Karpas-422 (cell line): ENCODE results near the gene RBBP5. TPM values are rescaled to one million over a fixed set of nuclear protein-coding genes. Genes with fewer than 3 reads are reported as not detected.

ENCODE experiments used
- DNase-seq: peaks from one replicate; pipeline ENCODE4 v3.0.0-alpha.2; 2015
- H2AFZ ChIP-seq: fragments of 200-600 bp; sonication (generic); 2 replicates; pipeline ENCODE4 v1.6.1; 2014; ENCODE audit warnings: antibody characterized with exemption, low read length, mixed read lengths
- H3K27ac ChIP-seq: fragments of 200-600 bp; sonication (generic); 2 replicates; pipeline ENCODE4 v1.5.1; 2014; ENCODE audit warnings: mild to moderate bottlenecking, low read length, moderate library complexity
- H3K27me3 ChIP-seq: fragments of 200-600 bp; sonication (generic); 2 replicates; pipeline ENCODE4 v1.6.1; 2014; ENCODE audit warnings: low read length, mixed read lengths
- H3K36me3 ChIP-seq: fragments of 200-600 bp; sonication (generic); 2 replicates; pipeline ENCODE4 v1.6.1; 2014; ENCODE audit warnings: low read length, mixed read lengths; ENCODE audit not compliant: insufficient read depth
- H3K4me1 ChIP-seq: fragments of 200-600 bp; sonication (generic); 2 replicates; pipeline ENCODE4 v1.6.1; 2014; ENCODE audit warnings: mild to moderate bottlenecking, low read length, mixed read lengths
- H3K4me2 ChIP-seq: fragments of 200-600 bp; sonication (generic); 2 replicates; pipeline ENCODE4 v1.6.1; 2014; ENCODE audit warnings: low read length, low read depth, mild to moderate bottlenecking; ENCODE audit not compliant: poor library complexity, severe bottlenecking
- H3K4me3 ChIP-seq: fragments of 200-600 bp; sonication (generic); 2 replicates; pipeline ENCODE4 v1.5.1; 2014; ENCODE audit warnings: mild to moderate bottlenecking, antibody characterized with exemption, low read length, mixed read lengths
- H3K79me2 ChIP-seq: fragments of 200-600 bp; sonication (generic); 2 replicates; pipeline ENCODE4 v1.6.1; 2014; ENCODE audit warnings: mild to moderate bottlenecking, low read length, mixed read lengths
- H3K9ac ChIP-seq: fragments of 200-600 bp; sonication (generic); 2 replicates; pipeline ENCODE4 v1.6.0; 2014; ENCODE audit warnings: low read length
- H3K9me2 ChIP-seq: fragments of 200-600 bp; sonication (generic), shearing (Covaris generic); replicated peaks from 2 replicates; pipeline ENCODE4 v1.6.0; 2014; ENCODE audit warnings: mild to moderate bottlenecking, low read length, moderate library complexity; ENCODE audit not compliant: insufficient read depth
- H3K9me3 ChIP-seq: fragments of 300-700, 200-600 bp; sonication (generic); 2 replicates; pipeline ENCODE4 v1.6.1; 2014; ENCODE audit warnings: low read length, mixed read lengths
- H4K20me1 ChIP-seq: fragments of 200-600 bp; sonication (generic); 2 replicates; pipeline ENCODE4 v1.6.1; 2014; ENCODE audit warnings: mild to moderate bottlenecking, antibody characterized with exemption, low read length, low read depth; ENCODE audit not compliant: insufficient read depth
- total RNA-seq: library from RNA; depleted of rRNA; stranded (reverse); fragments of >200 nt; shearing (Covaris generic); gene quantifications from 2 replicates; pipeline ENCODE4 v1.2.3, GENCODE V29; 2014; ENCODE audit warnings: low replicate concordance

The RBBP5 gene
- total RNA-seq, 1 experiment from 2014 or later = 15.8 TPM

DNA sequence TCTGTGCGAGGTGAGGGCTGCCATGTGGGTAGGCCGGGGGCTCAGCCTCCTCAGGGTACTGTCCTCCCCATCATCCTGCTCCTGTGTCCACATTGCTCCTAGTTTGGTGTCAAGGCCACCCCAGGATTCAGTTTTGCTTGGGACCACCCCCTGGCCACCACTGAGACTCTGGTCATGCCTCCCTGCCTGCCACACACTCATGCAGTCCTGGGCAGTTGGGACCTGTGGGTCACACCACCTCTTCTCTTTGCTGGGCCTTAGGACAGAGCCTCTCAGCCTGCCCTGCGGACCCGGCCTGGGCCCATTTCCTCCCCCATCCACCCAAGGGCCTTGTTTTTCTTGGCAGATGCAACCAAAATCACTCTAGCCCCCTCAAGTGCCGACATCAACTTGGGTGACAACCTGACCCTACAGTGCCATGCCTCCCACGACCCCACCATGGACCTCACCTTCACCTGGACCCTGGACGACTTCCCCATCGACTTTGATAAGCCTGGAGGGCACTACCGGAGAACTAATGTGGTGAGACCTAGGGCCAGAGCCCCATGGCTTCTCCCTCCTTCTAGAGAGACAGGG is 56.9 kb downstream of the RBBP5 start:
- no peaks in the 10 kb centered on the region for H3K27me3 ChIP-seq
- H3K9me2 ChIP-seq = no peaks in the 10 kb centered on the region
- no peak overlapping the region for H3K4me3 ChIP-seq
- no peaks in the 10 kb centered on the region; the same call in 1 of the 2 replicates for H4K20me1 ChIP-seq
- no peaks in the 10 kb centered on the region for H3K9me3 ChIP-seq
- no peaks in the 10 kb centered on the region for H3K79me2 ChIP-seq
- H2AFZ ChIP-seq = no peak overlapping the region
- DNase-seq = no peak
- no peaks in the 10 kb centered on the region for H3K4me1 ChIP-seq
- H3K27ac ChIP-seq = no peak overlapping the region
- H3K36me3 ChIP-seq = no peaks in the 10 kb centered on the region
- no peak overlapping the region for H3K4me2 ChIP-seq
- no peak overlapping the region for H3K9ac ChIP-seq

- Histone ChIP-seq H3K9me2 (no peaks in the 10 kb centered on the region), H4K20me1 (no peaks in the 10 kb centered on the region; the same call in 1 of the 2 replicates)
Observed at GRCh38 chr1:205064301-205064700, 57.5 kb downstream of the RBBP5 start.

DNA sequence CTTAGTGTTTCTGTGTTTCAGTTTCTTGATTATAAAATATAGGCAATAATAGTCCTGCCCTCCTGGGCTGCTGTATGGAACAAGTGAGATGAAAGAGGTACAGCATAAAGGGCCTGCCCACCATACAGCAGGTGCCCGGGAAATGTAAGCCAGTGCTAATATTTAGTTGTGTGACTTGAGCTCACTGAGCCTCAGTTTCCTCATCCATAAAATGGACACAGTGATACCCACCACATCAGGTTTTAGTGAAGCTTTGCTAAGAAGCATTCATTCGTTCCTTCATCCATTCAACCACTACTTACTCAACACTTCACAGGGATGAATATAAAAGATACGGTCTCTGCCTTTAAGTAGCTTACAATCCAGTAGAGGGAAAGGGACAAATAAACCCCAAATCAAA is 58.9 kb downstream of the RBBP5 start:
- no peaks in the 10 kb centered on the region for H3K79me2 ChIP-seq
- DNase-seq = no peak
- H3K4me2 ChIP-seq = no peak overlapping the region
- H3K27me3 ChIP-seq = no peaks in the 10 kb centered on the region
- no peak overlapping the region for H3K9ac ChIP-seq
- no peaks in the 10 kb centered on the region for H3K9me3 ChIP-seq
- no peak overlapping the region for H3K4me3 ChIP-seq
- no peak overlapping the region for H3K27ac ChIP-seq
- no peaks in the 10 kb centered on the region for H3K9me2 ChIP-seq
- no peaks in the 10 kb centered on the region for H3K36me3 ChIP-seq
- H3K4me1 ChIP-seq = no peaks in the 10 kb centered on the region
- no peaks in the 10 kb centered on the region; the same call in 1 of the 2 replicates for H4K20me1 ChIP-seq
- no peak overlapping the region for H2AFZ ChIP-seq

More at GRCh38 chr1:205064301-205064700, 57.5 kb downstream of the RBBP5 start:
- no peak overlapping the region for H2AFZ ChIP-seq
- H3K27ac ChIP-seq = no peak overlapping the region
- H3K9me3 ChIP-seq = no peaks in the 10 kb centered on the region
- no peak overlapping the region for H3K4me3 ChIP-seq
- H3K79me2 ChIP-seq = no peaks in the 10 kb centered on the region
- H3K9ac ChIP-seq = no peak overlapping the region
- no peaks in the 10 kb centered on the region for H3K36me3 ChIP-seq
- H3K4me2 ChIP-seq = no peak overlapping the region
- no peaks in the 10 kb centered on the region for H3K27me3 ChIP-seq
- DNase-seq = no peak
- H3K4me1 ChIP-seq = no peaks in the 10 kb centered on the region

DNA sequence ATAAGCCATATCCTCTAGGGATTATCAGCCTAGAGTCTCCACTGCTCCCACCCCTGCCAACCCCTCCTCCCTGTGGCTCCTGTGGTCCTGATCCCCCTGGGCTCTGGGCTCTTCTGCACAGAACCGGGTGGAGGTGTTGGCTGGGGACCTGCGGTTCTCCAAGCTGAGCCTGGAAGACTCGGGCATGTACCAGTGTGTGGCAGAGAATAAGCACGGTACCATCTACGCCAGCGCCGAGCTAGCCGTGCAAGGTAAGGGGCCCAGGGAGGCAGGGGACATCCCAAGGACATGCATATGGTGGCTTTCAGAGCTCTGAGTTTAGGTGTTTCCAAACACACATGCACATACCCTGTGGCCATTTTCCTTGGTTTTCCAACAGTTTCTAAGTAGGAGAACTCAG is 59.5 kb downstream of the RBBP5 start:
- Histone ChIP-seq H3K4me1 (no peaks in the 10 kb centered on the region), H2AFZ (no peak overlapping the region), H3K4me3 (no peak overlapping the region), H3K27me3 (no peaks in the 10 kb centered on the region), H3K9me3 (no peaks in the 10 kb centered on the region), H3K9me2 (no peaks in the 10 kb centered on the region), H3K9ac (no peak overlapping the region), H4K20me1 (no peaks in the 10 kb centered on the region; the same call in 1 of the 2 replicates), H3K27ac (no peak overlapping the region), H3K4me2 (no peak overlapping the region), H3K36me3 (no peaks in the 10 kb centered on the region), H3K79me2 (no peaks in the 10 kb centered on the region)
- no peak for DNase-seq

- Histone ChIP-seq H2AFZ (no peak overlapping the region), H4K20me1 (no peaks in the 10 kb centered on the region; the same call in 1 of the 2 replicates), H3K9ac (no peak overlapping the region), H3K4me1 (no peaks in the 10 kb centered on the region), H3K79me2 (no peaks in the 10 kb centered on the region), H3K9me3 (no peaks in the 10 kb centered on the region), H3K9me2 (no peaks in the 10 kb centered on the region), H3K4me3 (no peak overlapping the region), H3K36me3 (no peaks in the 10 kb centered on the region), H3K27me3 (no peaks in the 10 kb centered on the region), H3K4me2 (no peak overlapping the region), H3K27ac (no peak overlapping the region)
- peak; percentile 93 for DNase-seq
Observed at GRCh38 chr1:205061665-205062069, 60.1 kb downstream of the RBBP5 start.

- H3K36me3 ChIP-seq = no peaks in the 10 kb centered on the region
- no peak for DNase-seq
- H3K4me3 ChIP-seq = no peak overlapping the region
- H3K27ac ChIP-seq = no peak overlapping the region
- no peak overlapping the region for H2AFZ ChIP-seq
- H3K27me3 ChIP-seq = no peaks in the 10 kb centered on the region
- H3K9me3 ChIP-seq = no peaks in the 10 kb centered on the region
- no peaks in the 10 kb centered on the region for H3K79me2 ChIP-seq
- no peak overlapping the region for H3K9ac ChIP-seq
- H3K4me1 ChIP-seq = no peaks in the 10 kb centered on the region
- no peak overlapping the region for H3K4me2 ChIP-seq
- no peaks in the 10 kb centered on the region for H3K9me2 ChIP-seq
- no peaks in the 10 kb centered on the region; the same call in 1 of the 2 replicates for H4K20me1 ChIP-seq
Observed at GRCh38 chr1:205061227-205061626, 60.6 kb downstream of the RBBP5 start.

DNA sequence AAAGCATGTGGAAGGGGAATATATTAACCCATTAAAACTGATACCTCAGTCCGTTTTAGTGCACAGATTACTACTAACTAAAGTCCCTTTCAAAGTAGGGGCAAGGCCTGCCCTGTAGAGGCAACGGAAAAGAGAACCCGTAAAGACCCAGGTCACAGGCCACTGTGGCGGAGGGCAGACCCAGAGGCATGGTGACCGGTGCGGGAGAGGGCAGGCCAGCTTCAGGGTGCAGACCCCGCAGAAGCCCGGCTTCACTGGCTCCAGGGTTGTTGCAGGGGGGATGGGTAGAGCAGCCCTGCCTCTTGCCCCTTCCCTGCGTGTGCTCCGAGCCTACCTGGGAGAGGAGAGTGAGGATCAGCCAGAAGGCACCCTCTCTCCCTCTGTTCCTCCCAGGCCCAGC is 61.0 kb downstream of the RBBP5 start:
- no peaks in the 10 kb centered on the region; the same call in 1 of the 2 replicates for H4K20me1 ChIP-seq
- no peaks in the 10 kb centered on the region for H3K4me1 ChIP-seq
- no peak overlapping the region for H2AFZ ChIP-seq
- no peak overlapping the region for H3K4me3 ChIP-seq
- H3K9me2 ChIP-seq = no peaks in the 10 kb centered on the region
- no peaks in the 10 kb centered on the region for H3K36me3 ChIP-seq
- no peaks in the 10 kb centered on the region for H3K27me3 ChIP-seq
- no peak overlapping the region for H3K9ac ChIP-seq
- H3K27ac ChIP-seq = no peak overlapping the region
- H3K4me2 ChIP-seq = no peak overlapping the region
- H3K79me2 ChIP-seq = no peaks in the 10 kb centered on the region
- no peaks in the 10 kb centered on the region for H3K9me3 ChIP-seq
- DNase-seq = no peak

- no peaks in the 10 kb centered on the region for H3K4me1 ChIP-seq
- no peaks in the 10 kb centered on the region for H3K36me3 ChIP-seq
- no peak overlapping the region for H3K4me2 ChIP-seq
- H3K9ac ChIP-seq = no peak overlapping the region
- no peaks in the 10 kb centered on the region for H3K9me2 ChIP-seq
- H3K79me2 ChIP-seq = no peaks in the 10 kb centered on the region
- no peaks in the 10 kb centered on the region for H4K20me1 ChIP-seq
- H3K27ac ChIP-seq = no peak overlapping the region
- H3K4me3 ChIP-seq = no peak overlapping the region
- H3K9me3 ChIP-seq = no peaks in the 10 kb centered on the region
- H2AFZ ChIP-seq = no peak overlapping the region
- DNase-seq = no peak
- H3K27me3 ChIP-seq = no peaks in the 10 kb centered on the region
Observed at GRCh38 chr1:205059660-205060059, 62.1 kb downstream of the RBBP5 start.
